Keratinocyte (primary cell): ENCODE results near the gene CCDC197. TPM values are rescaled to one million over a fixed set of nuclear protein-coding genes. Genes with fewer than 3 reads are reported as not detected.

Experiments used
- DNase-seq: peaks from one replicate; pipeline ENCODE4 v3.0.0-alpha.2; 2011; ENCODE audit warnings: low read depth, missing footprints, low spot score
- FAIRE-seq: peaks from 2 replicates; lab custom pipeline; 2011; peaks lifted over from hg19 to GRCh38; lab: Jason Lieb, UNC
- H2AFZ ChIP-seq: 2 replicates; pipeline ENCODE4 v1.6.0; 2012; ENCODE audit warnings: low read length, control low read depth, inconsistent platforms; ENCODE audit not compliant: control insufficient read depth
- H3K27ac ChIP-seq: 2 replicates; pipeline ENCODE4 v1.5.1; 2011; ENCODE audit warnings: low read length; ENCODE audit not compliant: control insufficient read depth, insufficient read depth
- H3K27me3 ChIP-seq: 3 replicates; pipeline ENCODE4 v1.6.0; 2011; ENCODE audit warnings: low read length; ENCODE audit not compliant: control insufficient read depth, insufficient read depth; ENCODE audit errors: extremely low read depth
- H3K36me3 ChIP-seq, 2 experiments: 2 replicates in 1 of 2; 3 replicates in 1 of 2; pipeline ENCODE4 v1.5.1; 2011; ENCODE audit warnings: low read length in 2 of 2, mild to moderate bottlenecking in 1 of 2; ENCODE audit not compliant: control insufficient read depth in 2 of 2, insufficient read depth in 2 of 2; ENCODE audit errors: extremely low read depth in 1 of 2
- H3K4me1 ChIP-seq: 3 replicates; pipeline ENCODE4 v1.5.1; 2011; ENCODE audit warnings: low read length; ENCODE audit not compliant: control insufficient read depth, insufficient read depth; ENCODE audit errors: extremely low read depth
- H3K4me2 ChIP-seq: 3 replicates; pipeline ENCODE4 v1.6.0; 2011; ENCODE audit warnings: low read depth, low read length; ENCODE audit not compliant: control insufficient read depth, insufficient read depth; ENCODE audit errors: extremely low read depth
- H3K4me3 ChIP-seq, 3 experiments: fragments of 200-600 bp in 1 of 3; sonication (generic) in 1 of 3; 2 replicates in 2 of 3; 3 replicates in 1 of 3; pipeline ENCODE4 v1.5.1; 2011 to 2016; ENCODE audit warnings: low read length in 3 of 3, mild to moderate bottlenecking in 3 of 3, control low read depth in 2 of 3, inconsistent platforms in 1 of 3, low read depth in 1 of 3, mixed read lengths in 1 of 3, mixed run types in 1 of 3, moderate library complexity in 1 of 3; ENCODE audit not compliant: control insufficient read depth in 2 of 3, insufficient read depth in 2 of 3; ENCODE audit errors: extremely low read depth in 1 of 3
- H3K79me2 ChIP-seq: 2 replicates; pipeline ENCODE4 v1.6.0; 2012; ENCODE audit warnings: low read length; ENCODE audit not compliant: control insufficient read depth, insufficient read depth
- H3K9ac ChIP-seq: 3 replicates; pipeline ENCODE4 v1.6.0; 2011; ENCODE audit warnings: low read length; ENCODE audit not compliant: control insufficient read depth, insufficient read depth; ENCODE audit errors: extremely low read depth
- H3K9me1 ChIP-seq: 3 replicates; pipeline ENCODE4 v1.6.0; 2011; ENCODE audit warnings: low read length; ENCODE audit not compliant: control insufficient read depth, insufficient read depth; ENCODE audit errors: extremely low read depth
- H3K9me3 ChIP-seq: 2 replicates; pipeline ENCODE4 v1.5.1; 2012; ENCODE audit warnings: low read depth, low read length; ENCODE audit not compliant: control insufficient read depth
- H4K20me1 ChIP-seq: 3 replicates; pipeline ENCODE4 v1.6.0; 2011; ENCODE audit warnings: low read length; ENCODE audit not compliant: control insufficient read depth, insufficient read depth; ENCODE audit errors: extremely low read depth
- CTCF ChIP-seq, 3 experiments: IDR thresholded peaks in 1 of 3; conservative IDR thresholded peaks in 1 of 3; optimal IDR thresholded peaks in 1 of 3; 2 replicates in 2 of 3; 3 replicates in 1 of 3; pipeline versions ENCODE3 to v1.5.1; 2011; ENCODE audit warnings: low read length in 3 of 3, mild to moderate bottlenecking in 3 of 3, moderate library complexity in 2 of 3, control low read depth in 1 of 3, inconsistent platforms in 1 of 3; ENCODE audit not compliant: insufficient read depth in 2 of 3; ENCODE audit errors: extremely low read depth in 1 of 3
- EZH2 ChIP-seq: IDR thresholded peaks from one replicate; pipeline ENCODE4 v1.6.1; 2012; ENCODE audit warnings: inconsistent platforms, mild to moderate bottlenecking, low read length, moderate library complexity
- dilution Hi-C: fragments of 300-500 bp; cut with MboI; formaldehyde crosslinking; loops from one replicate; pipeline ENCODE4 v1.7.0; 2020; ENCODE audit warnings: low sequenced_read_pairs; ENCODE audit not compliant: extremely low pct_ligation_motif_present
- polyA plus RNA-seq, 5 experiments: library from polyadenylated mRNA; depleted of rRNA in 3 of 5; stranded (reverse) in 3 of 5; stranded (forward) in 1 of 5; unstranded in 1 of 5; fragments of >200 nt; gene quantifications; 1 replicate in 1 of 5; 2 replicates in 3 of 5; 3 replicates in 1 of 5; pipeline versions ENCODE4 v1.2.1 to v1.2.3, GENCODE V29; 2011 to 2012; ENCODE audit warnings: missing spikeins in 2 of 5, low read depth in 1 of 5, low replicate concordance in 1 of 5

CCDC197 gene
- polyA plus RNA-seq, 1 donor (not counting 4 experiments of a cell fraction or from before 2014, with no cell fraction given): not detected

DNA sequence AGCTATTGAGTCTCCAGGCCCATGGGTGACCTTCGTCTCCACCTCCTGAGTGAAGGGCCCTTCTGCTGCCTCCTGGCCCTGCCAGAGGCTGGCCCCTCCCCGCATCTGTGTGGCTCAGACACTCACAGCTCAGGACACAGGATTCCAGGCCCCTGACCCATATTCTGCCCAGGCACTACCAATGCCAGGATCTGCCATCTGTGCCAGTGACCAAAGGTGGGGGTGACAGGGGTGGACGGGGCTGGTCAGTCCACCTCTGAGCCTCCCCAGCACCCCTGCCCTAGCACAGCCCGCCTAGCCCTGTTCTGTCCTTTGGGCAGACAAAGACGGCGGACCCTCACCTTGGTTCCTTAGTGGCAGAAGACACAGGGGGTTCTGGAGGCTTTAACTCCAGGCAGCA, 23.5 kb upstream of the CCDC197 start:
- Histone ChIP-seq H4K20me1 (no peaks in the 10 kb centered on the region), H3K9me3 (no peaks in the 10 kb centered on the region), H3K79me2 (no peaks in the 10 kb centered on the region), H3K27ac (no peak overlapping the region), H3K4me3 (no peak overlapping the region), H3K9ac (no peak overlapping the region), H3K9me1 (no peaks in the 10 kb centered on the region), H3K36me3 (no peaks in the 10 kb centered on the region), H3K27me3 (peaks cover 21% of the 10 kb centered on the region), H3K4me1 (no peaks in the 10 kb centered on the region), H2AFZ (no peak overlapping the region), H3K4me2 (no peak overlapping the region)
- TF ChIP-seq CTCF (optimal IDR thresholded peaks at IDR 0.05 in 1 of 3, IDR thresholded peaks at IDR 0.05 in 1 of 3, conservative IDR thresholded peaks at IDR 0.05 in 1 of 3; ENCODE audit: extremely low read depth in 1 of 3, insufficient read depth in 2 of 3, low read length in 3 of 3) (no peak), EZH2 (no peak)
- dilution Hi-C loops: no loop called here
- DNase-seq (no peak), FAIRE-seq (no peak)

- H3K9me1 ChIP-seq: no peaks in the 10 kb centered on the region
- no peak for FAIRE-seq
- H3K9me3 ChIP-seq: no peaks in the 10 kb centered on the region
- H3K36me3 ChIP-seq: no peaks in the 10 kb centered on the region
- no peak for TF ChIP-seq EZH2
- TF ChIP-seq CTCF (optimal IDR thresholded peaks at IDR 0.05 in 1 of 3, IDR thresholded peaks at IDR 0.05 in 1 of 3, conservative IDR thresholded peaks at IDR 0.05 in 1 of 3; ENCODE audit: extremely low read depth in 1 of 3, insufficient read depth in 2 of 3, low read length in 3 of 3): no peak
- dilution Hi-C loops: no loop called here
- no peaks in the 10 kb centered on the region for H4K20me1 ChIP-seq
- no peak overlapping the region for H3K4me3 ChIP-seq
- H3K4me2 ChIP-seq: no peak overlapping the region
- H2AFZ ChIP-seq: no peak overlapping the region
- peaks cover 22% of the 10 kb centered on the region for H3K27me3 ChIP-seq
- no peak for DNase-seq
- H3K9ac ChIP-seq: no peak overlapping the region
- H3K79me2 ChIP-seq: no peaks in the 10 kb centered on the region
- H3K4me1 ChIP-seq: no peaks in the 10 kb centered on the region
- no peak overlapping the region for H3K27ac ChIP-seq
These were observed 22.8 kb upstream of the CCDC197 start for GRCh38 chr14:93974299-93974698.
